Cardiac muscle cell (in vitro differentiated cells and primary cell): ENCODE results near the gene TDG. TPM values are rescaled to one million over a fixed set of nuclear protein-coding genes. Genes with fewer than 3 reads are reported as not detected.

ENCODE experiments used
- DNase-seq, 2 donors: peaks; one replicate each; pipeline versions ENCODE4 v3.0.0 to v3.0.0-alpha.2; 2010 to 2017; ENCODE audit warnings: low read depth in 1 of 2, low spot score in 1 of 2
- H3K27ac ChIP-seq: fragments of 200-600 bp; sonication (generic); 2 replicates; pipeline ENCODE4 v1.5.1; 2016
- H3K27me3 ChIP-seq: fragments of 200-600 bp; sonication (generic); 2 replicates; pipeline ENCODE4 v1.6.0; 2016; ENCODE audit warnings: control low read depth
- H3K36me3 ChIP-seq: fragments of 200-600 bp; sonication (generic); 2 replicates; pipeline ENCODE4 v1.5.1; 2016; ENCODE audit warnings: control low read depth
- H3K4me1 ChIP-seq: fragments of 200-600 bp; sonication (generic); 2 replicates; pipeline ENCODE4 v1.8.1; 2017; ENCODE audit warnings: low read depth, mild to moderate bottlenecking, mixed run types
- H3K4me3 ChIP-seq: fragments of 200-600 bp; sonication (generic); 2 replicates; pipeline ENCODE4 v1.5.1; 2016; ENCODE audit warnings: mild to moderate bottlenecking
- H3K9me3 ChIP-seq: fragments of 200-600 bp; sonication (generic); 2 replicates; pipeline ENCODE4 v1.5.1; 2017; ENCODE audit warnings: low read depth, mild to moderate bottlenecking, control low read depth
- polyA plus RNA-seq: library from polyadenylated mRNA; unstranded; fragments of >200 nt; fragmentation: Nextera tagmentation; extraction: Ambion mirVana; gene quantifications from 2 replicates; pipeline ENCODE4 v1.2.1, GENCODE V29; 2016
- total RNA-seq: library from RNA; depleted of rRNA; stranded (reverse); fragments of >200 nt; gene quantifications from 2 replicates; pipeline ENCODE4 v1.2.3, GENCODE V29; 2016
- TF ChIP-seq, protein P1 (sequence below): IDR thresholded peaks from 2 replicates; pipeline ENCODE4 v1.5.1; 2012; ENCODE audit warnings: low read depth, mild to moderate bottlenecking, low read length

The TDG gene
- total and polyA plus RNA-seq, 2 experiments from 2014 or later: 28.3 to 31.7 TPM

GRCh38 chr12:103944964-103945363 lies 20.7 kb upstream of the TDG start:
- peaks cover 97% of the 10 kb centered on the region for H3K36me3 ChIP-seq
- H3K4me1 ChIP-seq: no peaks in the 10 kb centered on the region
- DNase-seq: no peak
- H3K27me3 ChIP-seq: no peaks in the 10 kb centered on the region
- no peak overlapping the region for H3K4me3 ChIP-seq
- H3K27ac ChIP-seq: peak overlapping the region; percentile 33
- TF ChIP-seq, protein P1, sequence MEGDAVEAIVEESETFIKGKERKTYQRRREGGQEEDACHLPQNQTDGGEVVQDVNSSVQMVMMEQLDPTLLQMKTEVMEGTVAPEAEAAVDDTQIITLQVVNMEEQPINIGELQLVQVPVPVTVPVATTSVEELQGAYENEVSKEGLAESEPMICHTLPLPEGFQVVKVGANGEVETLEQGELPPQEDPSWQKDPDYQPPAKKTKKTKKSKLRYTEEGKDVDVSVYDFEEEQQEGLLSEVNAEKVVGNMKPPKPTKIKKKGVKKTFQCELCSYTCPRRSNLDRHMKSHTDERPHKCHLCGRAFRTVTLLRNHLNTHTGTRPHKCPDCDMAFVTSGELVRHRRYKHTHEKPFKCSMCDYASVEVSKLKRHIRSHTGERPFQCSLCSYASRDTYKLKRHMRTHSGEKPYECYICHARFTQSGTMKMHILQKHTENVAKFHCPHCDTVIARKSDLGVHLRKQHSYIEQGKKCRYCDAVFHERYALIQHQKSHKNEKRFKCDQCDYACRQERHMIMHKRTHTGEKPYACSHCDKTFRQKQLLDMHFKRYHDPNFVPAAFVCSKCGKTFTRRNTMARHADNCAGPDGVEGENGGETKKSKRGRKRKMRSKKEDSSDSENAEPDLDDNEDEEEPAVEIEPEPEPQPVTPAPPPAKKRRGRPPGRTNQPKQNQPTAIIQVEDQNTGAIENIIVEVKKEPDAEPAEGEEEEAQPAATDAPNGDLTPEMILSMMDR: no peak
- no peaks in the 10 kb centered on the region for H3K9me3 ChIP-seq

DNA sequence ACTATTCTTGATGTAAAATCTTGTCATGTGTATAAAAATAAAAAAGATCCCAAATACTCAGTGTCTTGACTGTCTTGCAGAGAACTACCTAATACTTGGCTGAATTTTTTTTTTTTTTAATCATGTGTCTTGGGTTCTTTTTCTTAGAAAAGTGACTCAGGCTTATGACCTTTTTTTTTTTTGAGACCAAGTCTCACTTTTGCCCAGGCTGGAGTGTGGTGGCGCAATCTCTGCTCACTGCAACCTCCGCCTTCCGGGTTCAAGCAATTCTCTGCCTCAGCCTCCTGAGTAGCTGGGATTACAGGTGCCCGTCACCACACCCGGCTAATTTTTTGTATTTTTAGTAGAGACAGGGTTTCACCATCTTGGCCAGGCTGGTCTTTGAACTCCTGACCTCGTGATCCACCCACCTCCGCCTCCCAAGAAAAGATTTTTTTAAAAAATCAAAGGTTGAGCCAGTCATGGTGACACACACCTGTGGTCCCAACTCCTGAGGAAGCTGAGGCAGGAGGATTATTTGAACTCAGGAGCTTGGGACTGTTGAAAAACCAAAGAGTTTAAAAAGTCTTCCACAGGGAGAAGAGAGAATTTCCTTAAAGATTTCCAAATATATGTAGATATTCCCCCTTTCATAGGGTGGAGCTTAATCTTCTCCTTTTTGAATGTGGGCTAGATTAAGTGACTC lies 17.7 kb upstream of the TDG start:
- H3K27ac ChIP-seq: peak overlapping the region; percentile 50
- DNase-seq: no peak
- TF ChIP-seq, protein P1: no peak
- H3K9me3 ChIP-seq: no peaks in the 10 kb centered on the region
- no peaks in the 10 kb centered on the region for H3K4me1 ChIP-seq
- no peaks in the 10 kb centered on the region for H3K27me3 ChIP-seq
- peaks cover 97% of the 10 kb centered on the region for H3K36me3 ChIP-seq
- H3K4me3 ChIP-seq: no peak overlapping the region

DNA sequence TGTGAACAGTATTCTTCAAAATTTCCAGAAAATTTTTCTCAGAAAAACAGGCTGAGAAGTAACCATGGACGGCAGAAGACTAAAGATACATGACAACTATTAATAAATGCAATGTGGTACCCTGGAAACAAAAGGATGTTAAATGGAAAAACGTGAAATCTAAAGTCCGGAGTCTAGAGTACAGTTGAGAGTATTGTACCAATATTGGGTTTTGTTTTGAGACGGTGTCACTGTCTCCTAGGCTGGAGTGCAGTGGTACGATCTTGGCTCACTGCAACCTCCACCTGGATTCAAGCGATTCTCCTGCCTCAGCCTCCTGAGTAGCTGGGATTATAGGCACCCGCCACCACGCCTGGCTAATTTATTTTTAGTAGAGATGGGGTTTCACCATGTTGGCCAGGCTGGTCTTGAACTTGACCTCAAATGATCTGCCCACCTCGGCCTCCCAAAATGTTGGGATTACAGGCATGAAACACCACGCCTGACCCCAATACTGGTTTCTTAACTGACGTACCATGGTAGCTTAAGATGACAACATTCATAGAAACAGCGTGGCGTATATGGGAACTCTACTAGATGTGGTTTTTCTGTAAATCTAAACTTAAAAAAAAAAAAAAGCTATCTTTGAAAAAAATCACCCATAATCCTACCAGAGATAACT lies 16.8 kb upstream of the TDG start:
- peak overlapping the region; percentile 50 for H3K27ac ChIP-seq
- TF ChIP-seq, protein P1: no peak
- H3K4me3 ChIP-seq: no peak overlapping the region
- no peak for DNase-seq
- no peaks in the 10 kb centered on the region for H3K4me1 ChIP-seq
- no peaks in the 10 kb centered on the region for H3K9me3 ChIP-seq
- H3K36me3 ChIP-seq: peaks cover 96% of the 10 kb centered on the region
- H3K27me3 ChIP-seq: no peaks in the 10 kb centered on the region

DNA sequence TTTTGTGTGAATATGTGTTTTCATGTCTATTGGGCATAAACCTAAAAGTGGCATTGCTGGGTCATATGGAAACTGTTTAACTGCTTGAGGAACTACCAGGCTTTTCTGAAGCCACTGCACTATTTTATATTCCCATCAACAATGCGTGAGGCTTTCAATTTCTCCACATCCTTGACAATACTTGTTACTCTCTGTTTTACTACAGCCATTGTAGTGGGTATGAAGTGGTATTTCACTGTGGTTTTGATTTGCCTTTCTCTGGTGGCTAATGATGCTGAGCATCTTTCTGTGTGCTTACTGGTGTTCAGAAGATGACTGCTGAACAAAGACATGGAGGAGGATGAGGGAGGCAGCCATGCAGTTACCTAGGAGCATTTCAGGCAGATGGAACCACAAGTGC lies 13.2 kb upstream of the TDG start:
- Histone ChIP-seq H3K27ac (peak overlapping the region; percentile 48), H3K36me3 (peaks cover 64% of the 10 kb centered on the region), H3K4me1 (peaks cover 7% of the 10 kb centered on the region), H3K9me3 (no peaks in the 10 kb centered on the region), H3K4me3 (no peak overlapping the region), H3K27me3 (no peaks in the 10 kb centered on the region)
- DNase-seq: no peak
- TF ChIP-seq, protein P1: no peak

DNA sequence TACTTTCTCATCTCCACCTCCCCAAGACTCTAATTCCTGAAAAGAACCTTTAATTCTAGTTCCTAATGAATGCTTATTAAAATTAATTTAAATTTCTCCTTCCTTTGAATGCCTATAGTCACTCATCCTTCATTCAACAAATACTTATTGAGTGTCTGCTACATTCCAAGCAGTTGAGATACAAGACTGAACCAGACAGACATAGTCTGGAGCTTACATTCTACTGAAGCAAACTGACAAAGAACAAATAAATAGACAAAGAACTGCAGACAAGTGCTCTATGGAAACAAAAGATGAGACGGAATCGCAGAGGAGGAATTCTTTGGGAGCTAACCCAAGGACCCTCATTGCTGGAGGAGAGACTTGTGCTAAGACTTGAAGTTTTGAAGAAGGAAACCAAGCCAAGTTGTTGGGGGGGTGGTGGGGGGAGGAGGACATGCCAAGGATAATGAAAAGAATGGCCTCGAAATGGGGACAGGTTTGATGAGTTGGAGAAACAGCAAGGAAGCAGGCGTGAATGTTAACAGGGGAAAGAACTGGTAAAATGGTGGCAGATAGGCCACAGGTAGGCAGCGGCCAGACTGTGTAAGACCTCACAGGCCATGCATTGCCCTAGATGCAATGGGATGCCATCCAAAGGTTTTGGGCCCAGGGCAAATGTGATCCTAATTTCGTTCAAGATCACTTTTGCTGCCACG lies 9.7 kb upstream of the TDG start:
- TF ChIP-seq, protein P1: no peak
- no peaks in the 10 kb centered on the region for H3K9me3 ChIP-seq
- peaks cover 32% of the 10 kb centered on the region for H3K36me3 ChIP-seq
- peak overlapping the region; percentile 95 for H3K27ac ChIP-seq
- peaks cover 15% of the 10 kb centered on the region for H3K4me1 ChIP-seq
- peak overlapping the region; percentile 89 for H3K4me3 ChIP-seq
- peak in 1 of 2 donors; percentile 6 for DNase-seq
- H3K27me3 ChIP-seq: no peaks in the 10 kb centered on the region
